Neural cell (in vitro differentiated cells): ENCODE measurements around the gene HRH1.

ENCODE experiments used
- EZH2 ChIP-seq: fragments of 200-600, 300-800 bp; shearing (Covaris generic), sonication (generic); IDR thresholded peaks from 2 replicates; pipeline ENCODE4 v1.6.1; 2014; ENCODE audit warnings: antibody characterized with exemption, low read length, borderline replicate concordance, mild to moderate bottlenecking; ENCODE audit not compliant: insufficient read depth, poor library complexity, severe bottlenecking
- TF ChIP-seq, protein P1 (sequence below): fragments of 450-650 bp; IDR thresholded peaks from 2 replicates; pipeline ENCODE4 v1.5.1; 2014; ENCODE audit warnings: antibody characterized with exemption, mild to moderate bottlenecking, moderate library complexity; ENCODE audit not compliant: poor library complexity, severe bottlenecking

DNA sequence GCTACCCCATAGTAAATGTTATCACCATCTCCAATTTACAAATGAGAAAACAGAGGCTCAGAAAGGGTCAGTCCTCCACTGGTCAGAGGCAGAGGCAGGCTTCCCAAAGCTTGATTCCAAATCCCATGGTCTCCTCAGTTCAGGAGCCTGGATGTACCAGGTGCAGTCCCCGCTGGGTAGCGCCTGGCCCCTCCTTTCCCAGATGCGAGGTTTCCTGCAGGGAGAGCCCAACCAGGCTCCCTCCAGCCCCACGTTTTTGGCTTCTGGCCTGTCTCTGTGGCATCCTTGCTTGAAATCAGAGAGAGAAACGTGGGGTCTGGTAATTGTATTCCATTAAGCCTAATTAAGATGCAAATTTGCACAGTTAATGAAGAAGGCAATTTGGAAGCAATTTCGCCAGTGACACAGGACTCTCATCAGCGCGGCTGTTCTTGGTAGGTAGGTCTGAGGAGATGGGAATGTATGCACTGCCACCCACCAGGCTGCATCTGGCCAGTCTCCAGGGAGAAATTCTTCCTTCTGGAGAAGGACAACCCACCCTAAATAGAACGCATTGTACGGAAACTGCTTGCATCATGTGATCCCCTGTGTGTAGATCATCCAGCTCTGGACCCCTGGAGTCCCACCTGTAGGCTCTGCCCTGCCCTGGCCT is 50.5 kb downstream of the HRH1 start:
- TF ChIP-seq, protein P1, sequence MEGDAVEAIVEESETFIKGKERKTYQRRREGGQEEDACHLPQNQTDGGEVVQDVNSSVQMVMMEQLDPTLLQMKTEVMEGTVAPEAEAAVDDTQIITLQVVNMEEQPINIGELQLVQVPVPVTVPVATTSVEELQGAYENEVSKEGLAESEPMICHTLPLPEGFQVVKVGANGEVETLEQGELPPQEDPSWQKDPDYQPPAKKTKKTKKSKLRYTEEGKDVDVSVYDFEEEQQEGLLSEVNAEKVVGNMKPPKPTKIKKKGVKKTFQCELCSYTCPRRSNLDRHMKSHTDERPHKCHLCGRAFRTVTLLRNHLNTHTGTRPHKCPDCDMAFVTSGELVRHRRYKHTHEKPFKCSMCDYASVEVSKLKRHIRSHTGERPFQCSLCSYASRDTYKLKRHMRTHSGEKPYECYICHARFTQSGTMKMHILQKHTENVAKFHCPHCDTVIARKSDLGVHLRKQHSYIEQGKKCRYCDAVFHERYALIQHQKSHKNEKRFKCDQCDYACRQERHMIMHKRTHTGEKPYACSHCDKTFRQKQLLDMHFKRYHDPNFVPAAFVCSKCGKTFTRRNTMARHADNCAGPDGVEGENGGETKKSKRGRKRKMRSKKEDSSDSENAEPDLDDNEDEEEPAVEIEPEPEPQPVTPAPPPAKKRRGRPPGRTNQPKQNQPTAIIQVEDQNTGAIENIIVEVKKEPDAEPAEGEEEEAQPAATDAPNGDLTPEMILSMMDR, result no peak
- TF ChIP-seq EZH2, result no peak
